HG03460 (cell line): ENCODE measurements around the gene ATP9A.
"Not testable (repeated sequence)": the region's sequence is repeated elsewhere in the genome, so short reads cannot be mapped to it uniquely, and the experiment has no call there.

ENCODE experiments used
- ATAC-seq: cut with Tn5 transposase; IDR thresholded peaks from one replicate; pipeline ENCODE4 v1.9.1; 2021; ENCODE audit not compliant: unreplicated experiment

ATP9A gene

GRCh38 chr20:51767867-51768758 lies at the start of gene ATP9A:
TSS of gene ATP9A (minus strand) at chr20:51768390. CDS start at chr20:51768369, 21 bp downstream.
- no peak for ATAC-seq

GRCh38 chr20:51816856-51817255 lies 48.7 kb upstream of the ATP9A start:
- ATAC-seq = not testable (repeated sequence)

GRCh38 chr20:51815383-51816076 lies 47.3 kb upstream of the ATP9A start:
- no peak for ATAC-seq

- ATAC-seq = no peak
Observed at GRCh38 chr20:51812861-51813260, 44.7 kb upstream of the ATP9A start.

- ATAC-seq = no peak
Observed at GRCh38 chr20:51811514-51812128, 43.4 kb upstream of the ATP9A start.

- no peak for ATAC-seq
Observed at GRCh38 chr20:51811042-51811355, 42.8 kb upstream of the ATP9A start.

- no peak for ATAC-seq
Observed at GRCh38 chr20:51810155-51811041, 42.2 kb upstream of the ATP9A start.

GRCh38 chr20:51807720-51808250 lies 39.6 kb upstream of the ATP9A start:
- ATAC-seq = no peak

GRCh38 chr20:51804754-51805153 lies 36.6 kb upstream of the ATP9A start:
- ATAC-seq = no peak

GRCh38 chr20:51803148-51803854 lies 35.1 kb upstream of the ATP9A start:
- ATAC-seq = no peak

- ATAC-seq = no peak
Observed at GRCh38 chr20:51802170-51802751, 34.1 kb upstream of the ATP9A start, which contains the start of gene SALL4. TSS of gene SALL4 (minus strand) at chr20:51802521. CDS start at chr20:51802408, 113 bp downstream.

- no peak for ATAC-seq
Observed at GRCh38 chr20:51801823-51802123, 33.6 kb upstream of the ATP9A start.

GRCh38 chr20:51801122-51801822 lies 33.1 kb upstream of the ATP9A start:
- no peak for ATAC-seq

GRCh38 chr20:51800872-51801121 lies 32.6 kb upstream of the ATP9A start:
- no peak for ATAC-seq

- ATAC-seq = no peak
Observed at GRCh38 chr20:51800060-51800871, 32.1 kb upstream of the ATP9A start.

GRCh38 chr20:51799401-51799860 lies 31.2 kb upstream of the ATP9A start:
- ATAC-seq = no peak

- no peak for ATAC-seq
Observed at GRCh38 chr20:51797357-51798025, 29.3 kb upstream of the ATP9A start.

- no peak for ATAC-seq
Observed at GRCh38 chr20:51796340-51796739, 28.1 kb upstream of the ATP9A start.
